Neuronal stem cell (in vitro differentiated cells): ENCODE data around the gene SLC6A17.

Source experiments
- DNase-seq: peaks from one replicate; pipeline ENCODE4 v3.0.0-alpha.2; 2013; ENCODE audit warnings: low spot score
- H2AFZ ChIP-seq: one replicate; pipeline ENCODE4 v1.6.1; 2013; ENCODE audit warnings: mild to moderate bottlenecking, low read length, inconsistent platforms
- H2AK5ac ChIP-seq: 2 replicates; pipeline ENCODE4 v1.6.1; 2013; ENCODE audit warnings: low read depth, mild to moderate bottlenecking, inconsistent platforms, low read length, moderate library complexity, mixed read lengths
- H2BK120ac ChIP-seq: 2 replicates; pipeline ENCODE4 v1.6.1; 2013; ENCODE audit warnings: low read depth, mild to moderate bottlenecking, inconsistent platforms, low read length, moderate library complexity, mixed read lengths
- H2BK12ac ChIP-seq: one replicate; pipeline ENCODE4 v1.6.1; 2013; ENCODE audit warnings: low read length, inconsistent platforms
- H2BK15ac ChIP-seq: 2 replicates; pipeline ENCODE4 v1.6.1; 2013; ENCODE audit warnings: mild to moderate bottlenecking, low read length, inconsistent platforms, mixed read lengths
- H2BK5ac ChIP-seq: one replicate; pipeline ENCODE4 v1.6.1; 2013; ENCODE audit warnings: inconsistent platforms, mild to moderate bottlenecking, low read length, moderate library complexity
- H3K14ac ChIP-seq: one replicate; pipeline ENCODE4 v1.6.1; 2013; ENCODE audit warnings: low read length, inconsistent platforms
- H3K18ac ChIP-seq: 2 replicates; pipeline ENCODE4 v1.6.1; 2013; ENCODE audit warnings: low read length, inconsistent platforms
- H3K23ac ChIP-seq: 2 replicates; pipeline ENCODE4 v1.6.1; 2013; ENCODE audit warnings: low read depth, mild to moderate bottlenecking, mixed read lengths, low read length, inconsistent platforms; ENCODE audit not compliant: poor library complexity
- H3K27ac ChIP-seq: replicated peaks from 3 replicates; pipeline ENCODE4 v1.5.1; 2013; ENCODE audit warnings: low read length, inconsistent platforms
- H3K27me3 ChIP-seq, 3 experiments: 2 replicates each; pipeline ENCODE4 v1.6.1; 2013; ENCODE audit warnings: low read length in 3 of 3, mild to moderate bottlenecking in 2 of 3, inconsistent platforms in 1 of 3, low read depth in 1 of 3, mixed read lengths in 1 of 3, moderate library complexity in 1 of 3; ENCODE audit not compliant: control insufficient read depth in 3 of 3, insufficient read depth in 3 of 3
- H3K36me3 ChIP-seq, 2 donors: replicated peaks in 1 of 2; 2 replicates each; pipeline ENCODE4 v1.6.1; 2013; ENCODE audit warnings: low read length in 2 of 2; ENCODE audit not compliant: control insufficient read depth in 2 of 2, insufficient read depth in 2 of 2
- H3K4ac ChIP-seq: 2 replicates; pipeline ENCODE4 v1.6.1; 2013; ENCODE audit warnings: inconsistent platforms, mild to moderate bottlenecking, low read length, moderate library complexity
- H3K4me1 ChIP-seq, 2 donors: 1 replicate in 1 of 2; 2 replicates in 1 of 2; pipeline ENCODE4 v1.6.1; 2013; ENCODE audit warnings: low read length in 2 of 2, low read depth in 1 of 2; ENCODE audit not compliant: control insufficient read depth in 2 of 2, insufficient read depth in 1 of 2
- H3K4me2 ChIP-seq: one replicate; pipeline ENCODE4 v1.6.1; 2013; ENCODE audit warnings: mild to moderate bottlenecking, low read length, inconsistent platforms; ENCODE audit not compliant: insufficient read depth, poor library complexity, severe bottlenecking
- H3K4me3 ChIP-seq, 2 donors: 2 replicates each; pipeline ENCODE4 v1.5.1; 2013; ENCODE audit warnings: low read length in 2 of 2, mild to moderate bottlenecking in 2 of 2, inconsistent platforms in 1 of 2, moderate library complexity in 1 of 2
- H3K79me1 ChIP-seq: one replicate; pipeline ENCODE4 v1.6.1; 2013; ENCODE audit warnings: low read depth, mild to moderate bottlenecking, inconsistent platforms, low read length, moderate library complexity
- H3K9ac ChIP-seq: one replicate; pipeline ENCODE4 v1.6.1; 2013; ENCODE audit warnings: mild to moderate bottlenecking, low read depth, low read length, inconsistent platforms; ENCODE audit not compliant: poor library complexity
- H3K9me3 ChIP-seq, 2 donors: replicated peaks in 1 of 2; 2 replicates each; pipeline versions ENCODE3 to v1.6.1; 2013; ENCODE audit warnings: low read length in 2 of 2, mild to moderate bottlenecking in 2 of 2, inconsistent platforms in 1 of 2, low read depth in 1 of 2, mixed read lengths in 1 of 2, moderate library complexity in 1 of 2; ENCODE audit not compliant: control insufficient read depth in 2 of 2, insufficient read depth in 1 of 2
- H4K8ac ChIP-seq: one replicate; pipeline ENCODE4 v1.6.1; 2013; ENCODE audit warnings: low read depth, mild to moderate bottlenecking, inconsistent platforms, low read length, moderate library complexity
- H4K91ac ChIP-seq: one replicate; pipeline ENCODE4 v1.6.1; 2013; ENCODE audit warnings: low read length, low read depth, mild to moderate bottlenecking, inconsistent platforms; ENCODE audit not compliant: poor library complexity
- WGBS, 2 donors: extraction: QIAGEN DNeasy Blood & Tissue Kit; methylation state at CpG; one replicate each; pipeline ENCODE4 v1.1.7; 2013; ENCODE audit warnings: missing lambda C conversion rate in 2 of 2, mixed read lengths in 1 of 2; ENCODE audit not compliant: insufficient read length in 2 of 2, insufficient replicate concordance in 1 of 2; ENCODE audit errors: extremely low coverage in 2 of 2; 5-methylcytosine and 5-hydroxymethylcytosine counted together

The SLC6A17 gene

GRCh38 chr1:110163591-110163990 is 13.3 kb downstream of the SLC6A17 start:
- DNase-seq, result no peak
- no CpG with 5 or more reads among the region's 7 CpGs for WGBS, 2 donors
- no peak overlapping the region for H3K4me2 ChIP-seq

GRCh38 chr1:110164725-110165350 is 14.5 kb downstream of the SLC6A17 start:
- no peak overlapping the region for H3K9ac ChIP-seq
- no peak overlapping the region for H2BK12ac ChIP-seq
- no peak overlapping the region for H2BK15ac ChIP-seq
- H3K79me1 ChIP-seq, result no peaks in the 10 kb centered on the region
- no peak overlapping the region for H2AK5ac ChIP-seq
- H4K8ac ChIP-seq, result no peak overlapping the region
- H2AFZ ChIP-seq, result no peak overlapping the region
- no peak overlapping the region for H3K14ac ChIP-seq
- WGBS, 2 donors, result no CpG with 5 or more reads among the region's 10 CpGs
- no peaks in the 10 kb centered on the region for H3K4me1 ChIP-seq
- H3K36me3 ChIP-seq, result no peaks in the 10 kb centered on the region
- no peak overlapping the region for H2BK5ac ChIP-seq
- H3K4me2 ChIP-seq, result no peak overlapping the region
- no peak overlapping the region for H3K4me3 ChIP-seq
- no peak overlapping the region for H3K4ac ChIP-seq
- no peak overlapping the region for H3K18ac ChIP-seq
- H3K9me3 ChIP-seq, result no peaks in the 10 kb centered on the region
- no peak overlapping the region for H3K23ac ChIP-seq
- no peak overlapping the region for H2BK120ac ChIP-seq
- no peak overlapping the region for H4K91ac ChIP-seq
- H3K27ac ChIP-seq, result no peak overlapping the region
- no peak for DNase-seq
- H3K27me3 ChIP-seq, result peaks cover 0 to 75% (median 0%) of the 10 kb centered on the region in 3 experiments

More at GRCh38 chr1:110163591-110163990, 13.3 kb downstream of the SLC6A17 start:
- Histone ChIP-seq H2BK12ac (no peak overlapping the region), H3K4ac (no peak overlapping the region), H3K27me3 (peaks cover 0 to 71% (median 0%) of the 10 kb centered on the region in 3 experiments), H3K18ac (no peak overlapping the region), H3K9me3 (no peaks in the 10 kb centered on the region), H2AFZ (no peak overlapping the region), H3K36me3 (no peaks in the 10 kb centered on the region), H3K27ac (no peak overlapping the region), H3K4me3 (no peak overlapping the region), H4K91ac (no peak overlapping the region), H3K23ac (no peak overlapping the region), H2BK120ac (no peak overlapping the region), H3K4me1 (no peaks in the 10 kb centered on the region), H2AK5ac (no peak overlapping the region), H2BK5ac (no peak overlapping the region), H2BK15ac (no peak overlapping the region), H3K9ac (no peak overlapping the region), H4K8ac (no peak overlapping the region), H3K79me1 (no peaks in the 10 kb centered on the region), H3K14ac (no peak overlapping the region)

- Histone ChIP-seq H3K4me2 (no peak overlapping the region), H2BK15ac (no peak overlapping the region), H2BK120ac (no peak overlapping the region), H3K4ac (no peak overlapping the region), H2BK5ac (no peak overlapping the region), H3K4me3 (no peak overlapping the region), H3K9ac (no peak overlapping the region), H3K14ac (no peak overlapping the region), H3K18ac (no peak overlapping the region), H4K91ac (no peak overlapping the region), H2BK12ac (no peak overlapping the region), H3K27me3 (peaks cover 0 to 70% (median 0%) of the 10 kb centered on the region in 3 experiments), H3K36me3 (no peaks in the 10 kb centered on the region), H3K9me3 (no peaks in the 10 kb centered on the region), H3K4me1 (no peaks in the 10 kb centered on the region), H3K79me1 (no peaks in the 10 kb centered on the region), H3K23ac (no peak overlapping the region), H4K8ac (no peak overlapping the region), H2AK5ac (no peak overlapping the region), H2AFZ (no peak overlapping the region), H3K27ac (no peak overlapping the region)
- DNase-seq, result no peak
- WGBS, 2 donors, result no CpG with 5 or more reads among the region's 6 CpGs
Observed at GRCh38 chr1:110165761-110166231, 15.5 kb downstream of the SLC6A17 start.

GRCh38 chr1:110166861-110167260 is 16.6 kb downstream of the SLC6A17 start:
- Histone ChIP-seq H3K27me3 (peaks cover 0 to 72% (median 0%) of the 10 kb centered on the region in 3 experiments), H2AK5ac (peak overlapping the region; percentile 38), H2BK5ac (no peak overlapping the region), H3K23ac (peak overlapping the region; percentile 14), H3K4me2 (no peak overlapping the region), H3K18ac (no peak overlapping the region), H3K27ac (no peak overlapping the region), H3K9me3 (no peaks in the 10 kb centered on the region), H2BK120ac (no peak overlapping the region), H3K14ac (no peak overlapping the region), H3K4me1 (no peaks in the 10 kb centered on the region), H3K4ac (no peak overlapping the region), H3K79me1 (no peaks in the 10 kb centered on the region), H3K9ac (no peak overlapping the region), H3K4me3 (no peak overlapping the region), H4K91ac (no peak overlapping the region), H2AFZ (no peak overlapping the region), H4K8ac (no peak overlapping the region), H2BK15ac (no peak overlapping the region), H2BK12ac (no peak overlapping the region), H3K36me3 (no peaks in the 10 kb centered on the region)
- no peak for DNase-seq
- no CpG with 5 or more reads among the region's 11 CpGs for WGBS, 2 donors
